HCT116 (cell line): ENCODE measurements around the gene OPCML.

Source experiments
- CEBPB ChIP-seq: IDR thresholded peaks from 2 replicates; pipeline ENCODE4 v1.6.1; 2012; ENCODE audit warnings: low read depth
- EZH2phosphoT487 ChIP-seq: fragments of 200-600 bp; IDR thresholded peaks from 2 replicates; pipeline ENCODE4 v1.6.1; 2018; ENCODE audit warnings: antibody characterized with exemption, borderline replicate concordance
- JUND ChIP-seq: IDR thresholded peaks from 2 replicates; pipeline ENCODE4 v1.6.1; 2012
- POLR2A ChIP-seq: IDR thresholded peaks from 2 replicates; pipeline ENCODE4 v1.7.0; 2011; ENCODE audit warnings: borderline replicate concordance; ENCODE audit not compliant: insufficient read depth, insufficient read length; ENCODE audit errors: extremely low read depth
- POLR2AphosphoS5 ChIP-seq: IDR thresholded peaks from 2 replicates; pipeline ENCODE4 v1.6.1; 2011; ENCODE audit warnings: mild to moderate bottlenecking, low read depth, low read length, moderate library complexity
- SRF ChIP-seq: IDR thresholded peaks from 2 replicates; pipeline ENCODE4 v1.6.1; 2012; ENCODE audit warnings: low read depth
- YY1 ChIP-seq: IDR thresholded peaks from 2 replicates; pipeline ENCODE4 v1.6.1; 2011; ENCODE audit warnings: low read length, low read depth, moderate library complexity, mild to moderate bottlenecking; ENCODE audit not compliant: insufficient replicate concordance; ENCODE audit errors: extremely low read depth
- ZBTB33 ChIP-seq: IDR thresholded peaks from 2 replicates; pipeline ENCODE4 v1.6.1; 2011; ENCODE audit warnings: mild to moderate bottlenecking, low read length, moderate library complexity; ENCODE audit not compliant: insufficient replicate concordance; ENCODE audit errors: extremely low read depth
- TF ChIP-seq, protein P1 (sequence below), 3 experiments: fragments of 200-600 bp in 1 of 3; sonication (generic) in 1 of 3; IDR thresholded peaks in 2 of 3; conservative IDR thresholded peaks in 1 of 3; 2 replicates each; pipeline ENCODE4 v1.5.1; 2012 to 2017; ENCODE audit warnings: low read depth in 2 of 3, low read length in 2 of 3, antibody characterized with exemption in 1 of 3, borderline replicate concordance in 1 of 3, control low read depth in 1 of 3, mild to moderate bottlenecking in 1 of 3, mixed read lengths in 1 of 3, mixed run types in 1 of 3, moderate library complexity in 1 of 3; ENCODE audit not compliant: insufficient read depth in 1 of 3

DNA sequence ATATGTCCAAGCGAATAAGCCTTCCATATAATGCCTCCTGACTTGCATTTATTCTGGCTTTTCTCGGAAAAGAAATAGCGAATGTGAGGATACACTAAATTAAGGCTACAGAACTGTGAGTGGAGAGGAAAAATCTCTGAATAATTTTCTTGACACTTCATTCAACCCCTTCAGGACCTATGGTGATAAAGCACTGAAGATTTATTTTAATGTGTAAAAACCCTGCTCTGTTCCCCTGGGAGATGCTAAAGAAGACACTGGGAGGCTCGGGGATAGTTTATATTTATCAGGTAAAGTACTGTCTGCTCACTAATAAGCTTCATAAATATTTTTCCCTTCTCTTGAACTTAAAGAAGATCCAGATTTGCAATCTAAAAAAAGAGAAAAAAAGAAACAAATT lies 895.8 kb downstream of the OPCML start:
- no peak for TF ChIP-seq YY1
- TF ChIP-seq, protein P1, sequence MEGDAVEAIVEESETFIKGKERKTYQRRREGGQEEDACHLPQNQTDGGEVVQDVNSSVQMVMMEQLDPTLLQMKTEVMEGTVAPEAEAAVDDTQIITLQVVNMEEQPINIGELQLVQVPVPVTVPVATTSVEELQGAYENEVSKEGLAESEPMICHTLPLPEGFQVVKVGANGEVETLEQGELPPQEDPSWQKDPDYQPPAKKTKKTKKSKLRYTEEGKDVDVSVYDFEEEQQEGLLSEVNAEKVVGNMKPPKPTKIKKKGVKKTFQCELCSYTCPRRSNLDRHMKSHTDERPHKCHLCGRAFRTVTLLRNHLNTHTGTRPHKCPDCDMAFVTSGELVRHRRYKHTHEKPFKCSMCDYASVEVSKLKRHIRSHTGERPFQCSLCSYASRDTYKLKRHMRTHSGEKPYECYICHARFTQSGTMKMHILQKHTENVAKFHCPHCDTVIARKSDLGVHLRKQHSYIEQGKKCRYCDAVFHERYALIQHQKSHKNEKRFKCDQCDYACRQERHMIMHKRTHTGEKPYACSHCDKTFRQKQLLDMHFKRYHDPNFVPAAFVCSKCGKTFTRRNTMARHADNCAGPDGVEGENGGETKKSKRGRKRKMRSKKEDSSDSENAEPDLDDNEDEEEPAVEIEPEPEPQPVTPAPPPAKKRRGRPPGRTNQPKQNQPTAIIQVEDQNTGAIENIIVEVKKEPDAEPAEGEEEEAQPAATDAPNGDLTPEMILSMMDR (IDR thresholded peaks at IDR 0.05 in 2 of 3, conservative IDR thresholded peaks at IDR 0.05 in 1 of 3; ENCODE audit: borderline replicate concordance in 1 of 3, insufficient read depth in 1 of 3, low read depth in 2 of 3, low read length in 2 of 3): no peak
- TF ChIP-seq ZBTB33: no peak
- TF ChIP-seq POLR2AphosphoS5: no peak
- no peak for TF ChIP-seq POLR2A
- no peak for TF ChIP-seq EZH2phosphoT487
- TF ChIP-seq SRF: no peak
- TF ChIP-seq JUND: no peak
- TF ChIP-seq CEBPB: no peak
